HEK293 (cell line): ENCODE results near the gene ANKRD65.

Experiments used
- BCL11B ChIP-seq: fragments of 450-650 bp; formaldehyde crosslinking; IDR thresholded peaks from 2 replicates; pipeline ENCODE4 v1.5.1; 2016; ENCODE audit warnings: low read depth, missing biosample characterization, missing genetic modification characterization
- FEZF1 ChIP-seq: fragments of 450-650 bp; formaldehyde crosslinking; IDR thresholded peaks from 2 replicates; pipeline ENCODE4 v1.5.1; 2016; ENCODE audit warnings: missing biosample characterization, missing genetic modification characterization
- MEIS1 ChIP-seq: sonication (generic); formaldehyde crosslinking; IDR thresholded peaks from 2 replicates; pipeline ENCODE4 v1.8.1; 2022; ENCODE audit warnings: missing genetic modification reagents, mild to moderate bottlenecking, borderline replicate concordance
- SALL2 ChIP-seq: fragments of 450-650 bp; formaldehyde crosslinking; IDR thresholded peaks from 2 replicates; pipeline ENCODE4 v1.5.0; 2017; ENCODE audit warnings: missing biosample characterization, mild to moderate bottlenecking, missing genetic modification characterization, borderline replicate concordance
- ZFP3 ChIP-seq: fragments of 450-650 bp; formaldehyde crosslinking; IDR thresholded peaks from 2 replicates; pipeline ENCODE4 v1.5.1; 2016; ENCODE audit warnings: low read depth, missing biosample characterization, missing genetic modification characterization
- ZNF10 ChIP-seq: fragments of 450-650 bp; formaldehyde crosslinking; IDR thresholded peaks from 2 replicates; pipeline ENCODE4 v1.5.1; 2017; ENCODE audit warnings: missing biosample characterization, missing genetic modification characterization
- ZNF114 ChIP-seq: fragments of 450-650 bp; formaldehyde crosslinking; IDR thresholded peaks from 2 replicates; pipeline ENCODE4 v1.5.0; 2017; ENCODE audit warnings: missing biosample characterization, missing genetic modification characterization
- ZNF174 ChIP-seq: fragments of 450-650 bp; formaldehyde crosslinking; IDR thresholded peaks from 2 replicates; pipeline ENCODE4 v1.5.0; 2017; ENCODE audit warnings: missing biosample characterization, mild to moderate bottlenecking, missing genetic modification characterization
- ZNF239 ChIP-seq: fragments of 450-650 bp; formaldehyde crosslinking; IDR thresholded peaks from 2 replicates; pipeline ENCODE4 v1.5.1; 2016; ENCODE audit warnings: missing biosample characterization, missing genetic modification characterization
- ZNF274 ChIP-seq, 2 experiments: fragments of 200-500 bp in 1 of 2; fragments of 450-650 bp in 1 of 2; sonication (Bioruptor generic) in 1 of 2; formaldehyde crosslinking in 1 of 2; IDR thresholded peaks; 2 replicates each; pipeline versions ENCODE4 v1.5.1 to v1.6.1; 2014 to 2016; ENCODE audit warnings: borderline replicate concordance in 1 of 2, inconsistent platforms in 1 of 2, low read length in 1 of 2, missing biosample characterization in 1 of 2, missing genetic modification characterization in 1 of 2
- ZNF341 ChIP-seq: fragments of 450-650 bp; formaldehyde crosslinking; IDR thresholded peaks from 2 replicates; pipeline ENCODE4; 2016; ENCODE audit warnings: low read depth, missing biosample characterization, missing genetic modification characterization
- ZNF529 ChIP-seq: fragments of 450-650 bp; formaldehyde crosslinking; IDR thresholded peaks from 2 replicates; pipeline ENCODE4 v1.5.1; 2017; ENCODE audit warnings: missing genetic modification characterization, missing biosample characterization; ENCODE audit not compliant: insufficient replicate concordance
- ZNF544 ChIP-seq: fragments of 450-650 bp; formaldehyde crosslinking; IDR thresholded peaks from 2 replicates; pipeline ENCODE4 v1.5.0; 2017; ENCODE audit warnings: missing biosample characterization, missing genetic modification characterization
- ZNF623 ChIP-seq: fragments of 450-650 bp; formaldehyde crosslinking; IDR thresholded peaks from 2 replicates; pipeline ENCODE4 v1.5.1; 2016; ENCODE audit warnings: missing biosample characterization, missing genetic modification characterization
- ZNF660 ChIP-seq: fragments of 450-650 bp; IDR thresholded peaks from 2 replicates; pipeline ENCODE4 v1.5.1; 2018; ENCODE audit warnings: missing biosample characterization, mild to moderate bottlenecking, missing genetic modification characterization
- ZNF747 ChIP-seq: fragments of 450-650 bp; formaldehyde crosslinking; IDR thresholded peaks from 2 replicates; pipeline ENCODE4 v1.5.1; 2016; ENCODE audit warnings: missing biosample characterization, missing genetic modification characterization
- ZNF76 ChIP-seq: fragments of 450-650 bp; formaldehyde crosslinking; IDR thresholded peaks from 2 replicates; pipeline ENCODE4; 2016; ENCODE audit warnings: low read depth, missing biosample characterization, missing genetic modification characterization, borderline replicate concordance
- ZNF785 ChIP-seq: fragments of 450-650 bp; formaldehyde crosslinking; IDR thresholded peaks from 2 replicates; pipeline ENCODE4 v1.5.1; 2016; ENCODE audit warnings: missing biosample characterization, missing genetic modification characterization
- TF ChIP-seq, protein P1 (sequence below): fragments of 450-650 bp; formaldehyde crosslinking; IDR thresholded peaks from 2 replicates; pipeline ENCODE4 v1.5.1; 2016; ENCODE audit warnings: missing biosample characterization, missing genetic modification characterization
- TF ChIP-seq, protein P2 (sequence below): fragments of 450-650 bp; IDR thresholded peaks from 2 replicates; pipeline ENCODE4 v1.5.1; 2018; ENCODE audit warnings: missing biosample characterization, missing genetic modification characterization
- TF ChIP-seq, protein P3 (sequence below): fragments of 450-650 bp; IDR thresholded peaks from 2 replicates; pipeline ENCODE4 v1.5.1; 2018; ENCODE audit warnings: missing biosample characterization, mild to moderate bottlenecking, missing genetic modification characterization
- TF ChIP-seq, protein P4 (sequence below): fragments of 450-650 bp; formaldehyde crosslinking; IDR thresholded peaks from 2 replicates; pipeline ENCODE4 v1.5.1; 2017; ENCODE audit warnings: missing biosample characterization, missing genetic modification characterization
- TF ChIP-seq, protein P5 (sequence below): fragments of 450-650 bp; formaldehyde crosslinking; IDR thresholded peaks from 2 replicates; pipeline ENCODE4 v1.5.1; 2017; ENCODE audit warnings: missing biosample characterization, missing genetic modification characterization
- TF ChIP-seq, protein P6 (sequence below): fragments of 450-650 bp; formaldehyde crosslinking; optimal IDR thresholded peaks from 2 replicates; pipeline ENCODE3; 2016; ENCODE audit warnings: missing biosample characterization, mild to moderate bottlenecking, missing genetic modification characterization
- TF ChIP-seq, protein P7 (sequence below): fragments of 450-650 bp; formaldehyde crosslinking; IDR thresholded peaks from 2 replicates; pipeline ENCODE4 v1.5.0; 2017; ENCODE audit warnings: missing biosample characterization, missing genetic modification characterization, borderline replicate concordance

ANKRD65 gene

DNA sequence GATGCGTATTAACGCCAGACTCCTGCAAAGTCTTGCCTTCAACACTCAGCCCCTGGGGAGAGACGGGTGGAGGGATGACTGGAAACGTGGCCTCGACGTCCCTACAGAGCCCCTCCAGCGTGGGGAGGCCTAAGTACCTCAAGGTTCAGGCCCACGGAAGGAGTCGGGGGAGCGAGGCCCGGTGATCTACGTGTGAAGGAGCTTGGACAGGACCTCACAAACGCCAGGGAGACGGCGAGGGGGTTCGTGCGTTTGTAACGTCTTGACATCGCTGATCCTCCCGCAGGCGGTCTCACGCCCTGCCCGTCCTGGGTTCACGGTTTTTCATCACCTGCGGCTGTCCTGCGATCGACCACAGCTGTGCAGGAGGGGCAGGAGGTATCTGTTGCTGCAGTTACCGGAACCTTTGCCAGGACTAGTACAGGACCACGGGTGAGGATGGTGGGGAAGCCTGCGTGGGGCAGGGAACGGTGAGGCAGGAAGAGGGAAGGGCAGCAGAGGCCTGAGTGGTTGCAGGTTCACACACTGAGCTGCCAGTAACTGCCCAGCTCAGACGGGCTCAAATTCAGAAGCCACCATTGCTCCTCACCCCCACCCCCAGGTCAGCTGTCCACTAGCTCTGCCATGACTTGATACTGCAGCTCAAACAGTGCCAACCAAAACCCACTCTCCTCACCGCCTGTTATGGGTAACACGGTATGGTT lies 21.1 kb downstream of the ANKRD65 start (continued):
- TF ChIP-seq, protein P1, sequence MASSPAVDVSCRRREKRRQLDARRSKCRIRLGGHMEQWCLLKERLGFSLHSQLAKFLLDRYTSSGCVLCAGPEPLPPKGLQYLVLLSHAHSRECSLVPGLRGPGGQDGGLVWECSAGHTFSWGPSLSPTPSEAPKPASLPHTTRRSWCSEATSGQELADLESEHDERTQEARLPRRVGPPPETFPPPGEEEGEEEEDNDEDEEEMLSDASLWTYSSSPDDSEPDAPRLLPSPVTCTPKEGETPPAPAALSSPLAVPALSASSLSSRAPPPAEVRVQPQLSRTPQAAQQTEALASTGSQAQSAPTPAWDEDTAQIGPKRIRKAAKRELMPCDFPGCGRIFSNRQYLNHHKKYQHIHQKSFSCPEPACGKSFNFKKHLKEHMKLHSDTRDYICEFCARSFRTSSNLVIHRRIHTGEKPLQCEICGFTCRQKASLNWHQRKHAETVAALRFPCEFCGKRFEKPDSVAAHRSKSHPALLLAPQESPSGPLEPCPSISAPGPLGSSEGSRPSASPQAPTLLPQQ = no peak
- no peak for TF ChIP-seq ZNF239 (tag by site-specific recombination)
- TF ChIP-seq ZFP3 (tag by site-specific recombination) = no peak
- TF ChIP-seq ZNF529 (tag by site-specific recombination) = no peak
- no peak for TF ChIP-seq MEIS1 (CRISPR knock-in tag)
- 0 out of 2 replicates have a peak, but pooled peaks have one; percentile 8 for TF ChIP-seq ZNF10 (tag by site-specific recombination)
- TF ChIP-seq, protein P2, sequence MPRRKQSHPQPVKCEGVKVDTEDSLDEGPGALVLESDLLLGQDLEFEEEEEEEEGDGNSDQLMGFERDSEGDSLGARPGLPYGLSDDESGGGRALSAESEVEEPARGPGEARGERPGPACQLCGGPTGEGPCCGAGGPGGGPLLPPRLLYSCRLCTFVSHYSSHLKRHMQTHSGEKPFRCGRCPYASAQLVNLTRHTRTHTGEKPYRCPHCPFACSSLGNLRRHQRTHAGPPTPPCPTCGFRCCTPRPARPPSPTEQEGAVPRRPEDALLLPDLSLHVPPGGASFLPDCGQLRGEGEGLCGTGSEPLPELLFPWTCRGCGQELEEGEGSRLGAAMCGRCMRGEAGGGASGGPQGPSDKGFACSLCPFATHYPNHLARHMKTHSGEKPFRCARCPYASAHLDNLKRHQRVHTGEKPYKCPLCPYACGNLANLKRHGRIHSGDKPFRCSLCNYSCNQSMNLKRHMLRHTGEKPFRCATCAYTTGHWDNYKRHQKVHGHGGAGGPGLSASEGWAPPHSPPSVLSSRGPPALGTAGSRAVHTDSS (tag by site-specific recombination) = no peak
- TF ChIP-seq SALL2 (tag by site-specific recombination) = no peak
- TF ChIP-seq, protein P3, sequence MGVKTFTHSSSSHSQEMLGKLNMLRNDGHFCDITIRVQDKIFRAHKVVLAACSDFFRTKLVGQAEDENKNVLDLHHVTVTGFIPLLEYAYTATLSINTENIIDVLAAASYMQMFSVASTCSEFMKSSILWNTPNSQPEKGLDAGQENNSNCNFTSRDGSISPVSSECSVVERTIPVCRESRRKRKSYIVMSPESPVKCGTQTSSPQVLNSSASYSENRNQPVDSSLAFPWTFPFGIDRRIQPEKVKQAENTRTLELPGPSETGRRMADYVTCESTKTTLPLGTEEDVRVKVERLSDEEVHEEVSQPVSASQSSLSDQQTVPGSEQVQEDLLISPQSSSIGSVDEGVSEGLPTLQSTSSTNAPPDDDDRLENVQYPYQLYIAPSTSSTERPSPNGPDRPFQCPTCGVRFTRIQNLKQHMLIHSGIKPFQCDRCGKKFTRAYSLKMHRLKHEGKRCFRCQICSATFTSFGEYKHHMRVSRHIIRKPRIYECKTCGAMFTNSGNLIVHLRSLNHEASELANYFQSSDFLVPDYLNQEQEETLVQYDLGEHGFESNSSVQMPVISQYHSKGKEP (tag by site-specific recombination) = no peak
- TF ChIP-seq ZNF660 (tag by site-specific recombination) = no peak
- TF ChIP-seq ZNF274 (IDR thresholded peaks at IDR 0.05; ENCODE audit: low read length) = no peak
- no peak for TF ChIP-seq ZNF274 (tag by site-specific recombination; IDR thresholded peaks at IDR 0.05; ENCODE audit: borderline replicate concordance)
- TF ChIP-seq ZNF747 = no peak
- no peak for TF ChIP-seq ZNF174 (tag by site-specific recombination)
- 0 out of 2 replicates have a peak, but pooled peaks have one; percentile 20 for TF ChIP-seq ZNF623
- TF ChIP-seq BCL11B (tag by site-specific recombination) = no peak
- TF ChIP-seq, protein P4, sequence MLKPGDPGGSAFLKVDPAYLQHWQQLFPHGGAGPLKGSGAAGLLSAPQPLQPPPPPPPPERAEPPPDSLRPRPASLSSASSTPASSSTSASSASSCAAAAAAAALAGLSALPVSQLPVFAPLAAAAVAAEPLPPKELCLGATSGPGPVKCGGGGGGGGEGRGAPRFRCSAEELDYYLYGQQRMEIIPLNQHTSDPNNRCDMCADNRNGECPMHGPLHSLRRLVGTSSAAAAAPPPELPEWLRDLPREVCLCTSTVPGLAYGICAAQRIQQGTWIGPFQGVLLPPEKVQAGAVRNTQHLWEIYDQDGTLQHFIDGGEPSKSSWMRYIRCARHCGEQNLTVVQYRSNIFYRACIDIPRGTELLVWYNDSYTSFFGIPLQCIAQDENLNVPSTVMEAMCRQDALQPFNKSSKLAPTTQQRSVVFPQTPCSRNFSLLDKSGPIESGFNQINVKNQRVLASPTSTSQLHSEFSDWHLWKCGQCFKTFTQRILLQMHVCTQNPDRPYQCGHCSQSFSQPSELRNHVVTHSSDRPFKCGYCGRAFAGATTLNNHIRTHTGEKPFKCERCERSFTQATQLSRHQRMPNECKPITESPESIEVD (tag by site-specific recombination) = no peak
- TF ChIP-seq, protein P5, sequence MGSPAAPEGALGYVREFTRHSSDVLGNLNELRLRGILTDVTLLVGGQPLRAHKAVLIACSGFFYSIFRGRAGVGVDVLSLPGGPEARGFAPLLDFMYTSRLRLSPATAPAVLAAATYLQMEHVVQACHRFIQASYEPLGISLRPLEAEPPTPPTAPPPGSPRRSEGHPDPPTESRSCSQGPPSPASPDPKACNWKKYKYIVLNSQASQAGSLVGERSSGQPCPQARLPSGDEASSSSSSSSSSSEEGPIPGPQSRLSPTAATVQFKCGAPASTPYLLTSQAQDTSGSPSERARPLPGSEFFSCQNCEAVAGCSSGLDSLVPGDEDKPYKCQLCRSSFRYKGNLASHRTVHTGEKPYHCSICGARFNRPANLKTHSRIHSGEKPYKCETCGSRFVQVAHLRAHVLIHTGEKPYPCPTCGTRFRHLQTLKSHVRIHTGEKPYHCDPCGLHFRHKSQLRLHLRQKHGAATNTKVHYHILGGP = no peak
- TF ChIP-seq, protein P6, sequence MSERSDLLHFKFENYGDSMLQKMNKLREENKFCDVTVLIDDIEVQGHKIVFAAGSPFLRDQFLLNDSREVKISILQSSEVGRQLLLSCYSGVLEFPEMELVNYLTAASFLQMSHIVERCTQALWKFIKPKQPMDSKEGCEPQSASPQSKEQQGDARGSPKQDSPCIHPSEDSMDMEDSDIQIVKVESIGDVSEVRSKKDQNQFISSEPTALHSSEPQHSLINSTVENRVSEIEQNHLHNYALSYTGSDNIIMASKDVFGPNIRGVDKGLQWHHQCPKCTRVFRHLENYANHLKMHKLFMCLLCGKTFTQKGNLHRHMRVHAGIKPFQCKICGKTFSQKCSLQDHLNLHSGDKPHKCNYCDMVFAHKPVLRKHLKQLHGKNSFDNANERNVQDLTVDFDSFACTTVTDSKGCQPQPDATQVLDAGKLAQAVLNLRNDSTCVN (tag by site-specific recombination) = no peak
- no peak for TF ChIP-seq ZNF544 (tag by site-specific recombination)
- no peak for TF ChIP-seq ZNF76 (tag by site-specific recombination)
- peak; percentile 62 for TF ChIP-seq ZNF341 (tag by site-specific recombination)
- TF ChIP-seq ZNF785 = no peak
- no peak for TF ChIP-seq ZNF114 (tag by site-specific recombination)
- no peak for TF ChIP-seq FEZF1
- TF ChIP-seq, protein P7, sequence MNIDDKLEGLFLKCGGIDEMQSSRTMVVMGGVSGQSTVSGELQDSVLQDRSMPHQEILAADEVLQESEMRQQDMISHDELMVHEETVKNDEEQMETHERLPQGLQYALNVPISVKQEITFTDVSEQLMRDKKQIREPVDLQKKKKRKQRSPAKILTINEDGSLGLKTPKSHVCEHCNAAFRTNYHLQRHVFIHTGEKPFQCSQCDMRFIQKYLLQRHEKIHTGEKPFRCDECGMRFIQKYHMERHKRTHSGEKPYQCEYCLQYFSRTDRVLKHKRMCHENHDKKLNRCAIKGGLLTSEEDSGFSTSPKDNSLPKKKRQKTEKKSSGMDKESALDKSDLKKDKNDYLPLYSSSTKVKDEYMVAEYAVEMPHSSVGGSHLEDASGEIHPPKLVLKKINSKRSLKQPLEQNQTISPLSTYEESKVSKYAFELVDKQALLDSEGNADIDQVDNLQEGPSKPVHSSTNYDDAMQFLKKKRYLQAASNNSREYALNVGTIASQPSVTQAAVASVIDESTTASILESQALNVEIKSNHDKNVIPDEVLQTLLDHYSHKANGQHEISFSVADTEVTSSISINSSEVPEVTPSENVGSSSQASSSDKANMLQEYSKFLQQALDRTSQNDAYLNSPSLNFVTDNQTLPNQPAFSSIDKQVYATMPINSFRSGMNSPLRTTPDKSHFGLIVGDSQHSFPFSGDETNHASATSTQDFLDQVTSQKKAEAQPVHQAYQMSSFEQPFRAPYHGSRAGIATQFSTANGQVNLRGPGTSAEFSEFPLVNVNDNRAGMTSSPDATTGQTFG (tag by site-specific recombination) = no peak
